GM18498 (cell line): ENCODE data around the gene TPST2.

Source experiments
- ATAC-seq: cut with Tn5 transposase; IDR thresholded peaks from one replicate; pipeline ENCODE4 v1.9.1; 2021; ENCODE audit warnings: mild to moderate bottlenecking, moderate library complexity; ENCODE audit not compliant: unreplicated experiment

The TPST2 gene

DNA sequence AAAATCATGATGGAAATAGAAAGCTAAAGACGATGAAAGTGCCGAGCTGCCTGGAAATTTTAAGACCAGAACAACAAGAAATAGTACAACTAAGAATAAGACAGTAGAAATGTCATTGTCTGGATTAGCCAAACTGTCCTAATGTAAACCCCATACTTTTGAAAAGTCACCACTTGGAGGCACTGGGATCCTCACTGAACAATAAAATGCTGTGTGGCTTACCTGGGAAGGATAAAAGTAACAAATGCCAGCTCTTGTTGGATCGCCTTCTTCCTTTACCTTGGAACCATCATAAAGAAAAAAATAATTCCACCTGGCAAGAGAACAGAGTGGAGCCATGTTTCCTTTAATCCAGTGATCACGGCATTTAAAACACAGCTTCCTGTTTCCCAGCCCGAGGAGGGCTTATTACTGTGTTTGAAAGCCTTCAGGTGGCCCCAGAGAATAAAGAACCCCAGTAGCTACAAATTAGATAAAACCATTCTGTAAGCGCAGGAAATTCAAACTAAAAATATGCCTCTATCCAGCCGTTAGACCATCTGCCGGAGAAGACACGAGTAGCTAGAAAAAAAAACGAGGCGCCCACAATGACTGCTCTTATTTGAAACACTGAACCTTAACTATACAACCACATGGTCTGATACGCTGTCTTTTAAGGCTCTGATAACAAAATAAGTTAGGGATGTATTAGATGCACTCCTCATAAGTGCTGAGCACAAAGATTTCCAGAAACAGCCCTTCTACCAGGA, 110.7 kb downstream of the TPST2 start:
- no peak for ATAC-seq

DNA sequence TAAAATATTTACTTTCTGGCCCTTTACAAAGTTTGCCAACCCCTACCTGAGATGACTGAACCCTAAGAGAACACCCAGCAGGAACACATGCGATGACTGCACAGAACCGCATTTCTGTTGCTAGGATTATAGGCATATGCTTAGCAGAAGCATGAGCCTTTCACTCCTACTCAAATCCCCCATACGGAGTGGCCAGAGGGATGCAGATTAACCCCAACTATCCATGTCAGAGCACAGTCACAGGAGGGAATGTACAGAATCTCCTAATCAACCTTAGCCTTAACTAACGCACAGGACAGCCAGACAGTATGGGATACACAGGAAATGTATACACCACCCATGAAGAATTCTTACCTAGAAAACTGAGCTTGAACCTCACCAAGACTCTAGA, 112.6 kb downstream of the TPST2 start:
- no peak for ATAC-seq

DNA sequence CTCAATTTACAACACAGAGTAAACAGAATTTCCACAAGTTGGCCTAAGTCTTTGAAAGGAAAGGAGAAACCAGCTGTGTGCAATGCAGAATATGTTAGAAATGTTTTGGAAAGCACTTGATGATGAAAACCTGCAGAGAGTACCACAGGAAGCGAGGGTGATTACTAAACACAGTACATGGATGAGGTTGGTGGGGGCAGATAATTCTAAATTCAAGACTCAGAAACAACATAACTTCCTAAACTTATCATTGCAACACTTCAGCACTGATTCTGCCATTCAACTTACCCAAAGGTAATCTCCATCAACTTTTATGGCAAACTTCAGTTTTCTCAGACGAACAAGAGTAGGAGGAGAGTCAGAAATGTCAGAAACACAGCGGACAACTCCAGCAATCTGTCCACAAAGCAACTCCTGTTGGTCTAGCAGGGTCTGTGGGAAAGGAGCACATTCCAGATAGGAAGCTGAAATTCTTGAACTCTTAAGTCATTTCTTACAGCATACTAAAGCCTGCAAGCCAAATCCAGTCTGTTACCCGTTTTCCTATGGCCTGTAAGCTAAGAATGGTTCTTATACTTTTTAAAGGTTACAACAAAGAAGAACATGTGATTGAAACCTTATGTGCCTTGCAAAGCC, 113.1 kb downstream of the TPST2 start:
- no peak for ATAC-seq

DNA sequence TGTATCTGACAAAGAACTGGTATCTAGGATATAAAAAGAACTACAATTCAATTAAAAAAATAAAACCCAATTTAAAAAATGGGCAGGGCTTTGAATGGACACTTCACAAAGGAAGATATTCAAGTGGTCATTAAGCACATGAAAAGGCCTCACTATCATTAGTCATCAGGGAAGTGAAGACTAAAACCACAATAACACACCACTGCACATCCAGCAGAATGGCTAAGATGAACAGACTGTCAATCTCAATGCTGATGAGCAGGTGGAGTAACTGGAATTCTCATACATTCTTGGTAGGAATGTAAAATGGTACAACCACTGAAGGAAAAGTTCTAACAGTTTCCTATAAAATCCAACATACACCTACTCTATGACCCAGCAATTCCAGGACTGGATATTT, 115.2 kb downstream of the TPST2 start:
- ATAC-seq = no peak
